H1 (cell line): ENCODE data around the gene C12orf75. TPM values are rescaled to one million over a fixed set of nuclear protein-coding genes. Genes with fewer than 3 reads are reported as not detected.
A peak's percentile ranks its signal among the peaks of the same experiment; 100 is the strongest.

Source experiments
- CTCF ChIA-PET: fragments of 300-600 bp; sonication (Branson Sonifier 250); formaldehyde crosslinking; loops from one replicate; lab custom pipeline; 2021; ENCODE audit not compliant: partially characterized antibody; lab: Charles Lee
- POLR2A ChIA-PET: fragments of 300-600 bp; sonication (Branson Sonifier 250); formaldehyde crosslinking; loops from one replicate; lab custom pipeline; 2021; ENCODE audit warnings: inconsistent platforms; ENCODE audit not compliant: partially characterized antibody; lab: Charles Lee
- DNase-seq, 2 experiments: peaks; one replicate each; pipeline versions ENCODE4 v3.0.0 to v3.0.0-alpha.2; 2010 to 2022; ENCODE audit warnings: low spot score in 2 of 2, low read depth in 1 of 2, mixed read lengths in 1 of 2
- FAIRE-seq: peaks from 2 replicates; lab custom pipeline; 2011; peaks lifted over from hg19 to GRCh38; lab: Jason Lieb, UNC
- H2AFZ ChIP-seq: 2 replicates; pipeline ENCODE4 v1.8.1; 2012; ENCODE audit warnings: low read length, inconsistent platforms
- H2AK5ac ChIP-seq: 2 replicates; pipeline ENCODE4 v1.6.1; 2013; ENCODE audit warnings: low read depth, low read length
- H2BK120ac ChIP-seq: replicated peaks from 2 replicates; pipeline ENCODE3; 2013; ENCODE audit warnings: low read depth, low read length, inconsistent platforms
- H2BK12ac ChIP-seq: 2 replicates; pipeline ENCODE4 v1.6.1; 2013; ENCODE audit warnings: low read depth, low read length
- H2BK15ac ChIP-seq: 2 replicates; pipeline ENCODE4 v1.6.1; 2013; ENCODE audit warnings: low read length
- H2BK20ac ChIP-seq: 2 replicates; pipeline ENCODE4 v1.6.1; 2013; ENCODE audit warnings: low read length
- H2BK5ac ChIP-seq: 2 replicates; pipeline ENCODE4 v1.6.1; 2013; ENCODE audit warnings: low read depth, low read length
- H3K14ac ChIP-seq: 2 replicates; pipeline ENCODE4 v1.6.1; 2013; ENCODE audit warnings: inconsistent platforms; ENCODE audit not compliant: insufficient read length
- H3K18ac ChIP-seq: 2 replicates; pipeline ENCODE4 v1.6.1; 2013; ENCODE audit warnings: low read length; ENCODE audit errors: extremely low read depth
- H3K23ac ChIP-seq: 2 replicates; pipeline ENCODE4 v1.6.1; 2013; ENCODE audit warnings: inconsistent platforms; ENCODE audit not compliant: insufficient read length
- H3K23me2 ChIP-seq: 2 replicates; pipeline ENCODE4 v1.6.1; 2013; ENCODE audit warnings: low read depth, low read length
- H3K27ac ChIP-seq: 2 replicates; pipeline ENCODE4 v1.6.1; 2011; ENCODE audit warnings: low read depth, low read length, inconsistent platforms
- H3K27me3 ChIP-seq, 4 experiments: replicated peaks in 1 of 4; 1 replicate in 1 of 4; 2 replicates in 3 of 4; pipeline versions ENCODE4 v1.6.1 to v1.8.1; 2011 to 2013; ENCODE audit warnings: low read length in 3 of 4, mild to moderate bottlenecking in 3 of 4, inconsistent platforms in 2 of 4, mixed read lengths in 2 of 4, moderate library complexity in 1 of 4; ENCODE audit not compliant: control insufficient read depth in 3 of 4, insufficient read depth in 3 of 4; ENCODE audit errors: extremely low read depth in 1 of 4
- H3K36me3 ChIP-seq, 4 experiments: 2 replicates each; pipeline versions ENCODE4 v1.6.1 to v1.8.1; 2011 to 2013; ENCODE audit warnings: mild to moderate bottlenecking in 4 of 4, low read length in 3 of 4, moderate library complexity in 2 of 4, control low read depth in 1 of 4, inconsistent platforms in 1 of 4; ENCODE audit not compliant: insufficient read depth in 4 of 4, control insufficient read depth in 2 of 4
- H3K4ac ChIP-seq: replicated peaks from 2 replicates; pipeline ENCODE3; 2013; ENCODE audit warnings: low read length, low read depth, mixed read lengths, inconsistent platforms; ENCODE audit not compliant: insufficient read length
- H3K4me1 ChIP-seq, 4 experiments: replicated peaks in 1 of 4; 1 replicate in 1 of 4; 2 replicates in 3 of 4; pipeline versions ENCODE4 v1.6.1 to v1.8.1; 2011 to 2013; ENCODE audit warnings: low read length in 3 of 4, inconsistent platforms in 2 of 4, mixed read lengths in 1 of 4; ENCODE audit not compliant: insufficient read depth in 4 of 4, control insufficient read depth in 3 of 4
- H3K4me2 ChIP-seq, 2 experiments: 2 replicates each; pipeline versions ENCODE4 v1.6.1 to v1.8.1; 2011 to 2013; ENCODE audit warnings: low read depth in 2 of 2, low read length in 2 of 2, control low read depth in 1 of 2, inconsistent platforms in 1 of 2, mild to moderate bottlenecking in 1 of 2; ENCODE audit not compliant: insufficient read depth in 1 of 2
- H3K4me3 ChIP-seq, 4 experiments: fragments of 200-600, 300-600 bp in 1 of 4; sonication (generic), shearing (Covaris generic), sonication (Bioruptor Twin) in 1 of 4; 2 replicates each; pipeline versions ENCODE4 v1.5.1 to v1.8.1; 2011 to 2016; ENCODE audit warnings: low read length in 4 of 4, low read depth in 3 of 4, control low read depth in 2 of 4, inconsistent platforms in 2 of 4, mild to moderate bottlenecking in 2 of 4, mixed read lengths in 1 of 4, moderate library complexity in 1 of 4; ENCODE audit not compliant: insufficient read depth in 2 of 4; ENCODE audit errors: extremely low read depth in 1 of 4
- H3K56ac ChIP-seq: replicated peaks from 2 replicates; pipeline ENCODE3; 2013; ENCODE audit warnings: low read depth, mild to moderate bottlenecking, mixed read lengths, low read length, inconsistent platforms; ENCODE audit not compliant: insufficient read length
- H3K79me1 ChIP-seq: 2 replicates; pipeline ENCODE4 v1.6.1; 2013; ENCODE audit warnings: low read depth, low read length, control low read depth
- H3K79me2 ChIP-seq, 2 experiments: 2 replicates each; pipeline versions ENCODE4 v1.6.1 to v1.8.1; 2012 to 2013; ENCODE audit warnings: low read length in 2 of 2, mild to moderate bottlenecking in 2 of 2, inconsistent platforms in 1 of 2; ENCODE audit not compliant: insufficient read depth in 2 of 2, control insufficient read depth in 1 of 2
- H3K9ac ChIP-seq, 4 experiments: replicated peaks in 1 of 4; 1 replicate in 1 of 4; 2 replicates in 3 of 4; pipeline versions ENCODE4 v1.6.1 to v1.8.1; 2011 to 2013; ENCODE audit warnings: low read depth in 3 of 4, low read length in 3 of 4, control low read depth in 2 of 4, mild to moderate bottlenecking in 2 of 4, moderate library complexity in 2 of 4, inconsistent platforms in 1 of 4; ENCODE audit errors: extremely low read depth in 1 of 4
- H3K9me3 ChIP-seq, 2 experiments: 2 replicates each; pipeline versions ENCODE4 v1.6.1 to v1.8.1; 2012 to 2013; ENCODE audit warnings: mild to moderate bottlenecking in 2 of 2, moderate library complexity in 2 of 2, control low read depth in 1 of 2, inconsistent platforms in 1 of 2, low read depth in 1 of 2, low read length in 1 of 2, mixed read lengths in 1 of 2; ENCODE audit not compliant: insufficient read depth in 2 of 2
- H4K20me1 ChIP-seq, 2 experiments: replicated peaks in 1 of 2; 2 replicates each; pipeline versions ENCODE3 to v1.8.1; 2011 to 2013; ENCODE audit warnings: inconsistent platforms in 2 of 2, low read length in 2 of 2, mild to moderate bottlenecking in 1 of 2; ENCODE audit not compliant: insufficient read depth in 2 of 2, control insufficient read depth in 1 of 2
- H4K5ac ChIP-seq: 2 replicates; pipeline ENCODE4 v1.6.1; 2013; ENCODE audit warnings: low read length, low read depth, mixed read lengths, inconsistent platforms; ENCODE audit not compliant: insufficient read length
- H4K8ac ChIP-seq: 2 replicates; pipeline ENCODE4 v1.8.0; 2013; ENCODE audit warnings: mild to moderate bottlenecking, moderate library complexity, low read length, inconsistent platforms; ENCODE audit not compliant: insufficient read depth; ENCODE audit errors: extremely low read depth
- H4K91ac ChIP-seq: replicated peaks from 2 replicates; pipeline ENCODE3; 2013; ENCODE audit warnings: low read length, mixed read lengths, inconsistent platforms; ENCODE audit not compliant: insufficient read length
- CTCF ChIP-seq, 3 experiments: IDR thresholded peaks; 1 replicate in 2 of 3; 2 replicates in 1 of 3; pipeline versions ENCODE4 v1.5.1 to v1.6.1; 2011; ENCODE audit warnings: low read length in 3 of 3, mild to moderate bottlenecking in 3 of 3, inconsistent platforms in 2 of 3, low read depth in 1 of 3, moderate library complexity in 1 of 3; ENCODE audit not compliant: insufficient read depth in 1 of 3; ENCODE audit errors: control extremely low read depth in 1 of 3
- HDAC6 ChIP-seq: IDR thresholded peaks from one replicate; pipeline ENCODE4 v1.7.1; 2012; ENCODE audit warnings: low read depth, mild to moderate bottlenecking, inconsistent platforms, low read length, moderate library complexity
- RAD21 ChIP-seq, 2 experiments: IDR thresholded peaks in 1 of 2; conservative IDR thresholded peaks in 1 of 2; 2 replicates each; pipeline ENCODE4 v1.6.1; 2011; ENCODE audit warnings: low read depth in 2 of 2, low read length in 2 of 2, improper control_type of control experiment in 1 of 2, inconsistent platforms in 1 of 2, mild to moderate bottlenecking in 1 of 2, moderate library complexity in 1 of 2
- SUZ12 ChIP-seq: fragments of 200-600 bp; sonication (generic); IDR thresholded peaks from 2 replicates; pipeline ENCODE4 v1.6.1; 2012; ENCODE audit warnings: mild to moderate bottlenecking, inconsistent platforms, low read length, moderate library complexity, mixed read lengths
- WGBS, 2 experiments: shearing (Covaris generic) in 1 of 2; methylation state at CpG; one replicate each; pipeline versions ENCODE4 v1.1.6 to v1.1.7; 2013 to 2015; ENCODE audit warnings: low lambda C conversion rate in 2 of 2, mixed read lengths in 2 of 2, inconsistent platforms in 1 of 2, low coverage in 1 of 2, missing lambda C conversion rate in 1 of 2; ENCODE audit not compliant: insufficient replicate concordance in 2 of 2, insufficient coverage in 1 of 2, insufficient read length in 1 of 2; ENCODE audit errors: extremely low coverage in 1 of 2, missing lambda C conversion rate in 1 of 2; 5-methylcytosine and 5-hydroxymethylcytosine counted together
- polyA plus RNA-seq, 7 experiments: library from polyadenylated mRNA; depleted of rRNA in 3 of 7; stranded (reverse) in 5 of 7; unstranded in 2 of 7; fragments of >200 nt in 5 of 7; fragments of 200-250 nt in 2 of 7; gene quantifications; 1 replicate in 5 of 7; 2 replicates in 1 of 7; 4 replicates in 1 of 7; pipeline versions ENCODE4 v1.2.1 to v1.2.3, GENCODE V29; 2011 to 2013; ENCODE audit warnings: missing spikeins in 2 of 7, mixed read lengths in 2 of 7
- total RNA-seq: library from RNA; stranded (reverse); fragmentation: NEBNext Ultra II Directional; extraction: Animal tissue kit (Norgen Biotek cat#: 25700); gene quantifications from 2 replicates; pipeline ENCODE4 v1.2.1, GENCODE V29; 2021

The C12orf75 gene
- total and polyA plus RNA-seq, 2 of the 8 experiments (the other 6 are each of a cell fraction or from before 2014, with no cell fraction given) = 26.4 to 41.2 TPM

- FAIRE-seq (no peak), DNase-seq (no peak)
- no peaks in the 10 kb centered on the region for H3K23me2 ChIP-seq
- no peak overlapping the region for H2BK20ac ChIP-seq
- no peak overlapping the region for H3K56ac ChIP-seq
- no peak overlapping the region for H4K91ac ChIP-seq
- H4K20me1 ChIP-seq = no peaks in the 10 kb centered on the region
- H3K4me3 ChIP-seq = no peak overlapping the region
- CTCF ChIA-PET = interaction anchor here (1.0 to 1.9 kb wide), 2 partner anchors 10 to 99 kb away, joined by 3 to 6 read pairs; no protein-coding TSS in a partner anchor
- no peaks in the 10 kb centered on the region for H3K27me3 ChIP-seq
- H2AK5ac ChIP-seq = no peak overlapping the region
- H3K79me2 ChIP-seq = no peaks in the 10 kb centered on the region
- WGBS, 2 experiments = 88% methylated on average over 3 of the region's 3 CpGs; no CpG with 5 or more reads in 1 of the 2 experiments
- H4K8ac ChIP-seq = no peak overlapping the region
- H2BK120ac ChIP-seq = no peak overlapping the region
- no peaks in the 10 kb centered on the region for H3K9me3 ChIP-seq
- H3K14ac ChIP-seq = no peak overlapping the region
- H3K4me1 ChIP-seq = no peaks in the 10 kb centered on the region
- no peaks in the 10 kb centered on the region for H3K79me1 ChIP-seq
- no peak overlapping the region for H2BK15ac ChIP-seq
- no peak overlapping the region for H3K27ac ChIP-seq
- no peak overlapping the region for H3K9ac ChIP-seq
- H4K5ac ChIP-seq = no peak overlapping the region
- no peak overlapping the region for H2AFZ ChIP-seq
- H3K23ac ChIP-seq = no peak overlapping the region
- no peaks in the 10 kb centered on the region for H3K36me3 ChIP-seq
- H3K18ac ChIP-seq = no peak overlapping the region
- peak; percentile 28 to 31; a peak in 3 of 4 replicates for TF ChIP-seq RAD21 (IDR thresholded peaks at IDR 0.05 in 1 of 2, conservative IDR thresholded peaks at IDR 0.05 in 1 of 2; ENCODE audit: low read depth in 2 of 2, low read length in 2 of 2)
- no peak for TF ChIP-seq HDAC6
- TF ChIP-seq SUZ12 = no peak
- TF ChIP-seq CTCF (IDR thresholded peaks at IDR 0.05; ENCODE audit: control extremely low read depth in 1 of 3, insufficient read depth in 1 of 3, low read depth in 1 of 3, low read length in 3 of 3) = peak in 2 of 3 experiments; percentile 8 to 29; a peak in 1 of 4 replicates
- no peak overlapping the region for H3K4me2 ChIP-seq
- no peak overlapping the region for H3K4ac ChIP-seq
- no peak overlapping the region for H2BK12ac ChIP-seq
- POLR2A ChIA-PET = no interaction called here
- H2BK5ac ChIP-seq = no peak overlapping the region
Measured at GRCh38 chr12:105288311-105288996, 42.0 kb upstream of the C12orf75 start.
